ENCODE measurements around the gene HBA1.
"Not testable (repeated sequence)": the region's sequence is repeated elsewhere in the genome, so short reads cannot be mapped to it uniquely, and the experiment has no call there.

GRCh38 chr16:163139-163538 is 13.3 kb upstream of the HBA1 start:
- TF ChIP-seq, protein P1, sequence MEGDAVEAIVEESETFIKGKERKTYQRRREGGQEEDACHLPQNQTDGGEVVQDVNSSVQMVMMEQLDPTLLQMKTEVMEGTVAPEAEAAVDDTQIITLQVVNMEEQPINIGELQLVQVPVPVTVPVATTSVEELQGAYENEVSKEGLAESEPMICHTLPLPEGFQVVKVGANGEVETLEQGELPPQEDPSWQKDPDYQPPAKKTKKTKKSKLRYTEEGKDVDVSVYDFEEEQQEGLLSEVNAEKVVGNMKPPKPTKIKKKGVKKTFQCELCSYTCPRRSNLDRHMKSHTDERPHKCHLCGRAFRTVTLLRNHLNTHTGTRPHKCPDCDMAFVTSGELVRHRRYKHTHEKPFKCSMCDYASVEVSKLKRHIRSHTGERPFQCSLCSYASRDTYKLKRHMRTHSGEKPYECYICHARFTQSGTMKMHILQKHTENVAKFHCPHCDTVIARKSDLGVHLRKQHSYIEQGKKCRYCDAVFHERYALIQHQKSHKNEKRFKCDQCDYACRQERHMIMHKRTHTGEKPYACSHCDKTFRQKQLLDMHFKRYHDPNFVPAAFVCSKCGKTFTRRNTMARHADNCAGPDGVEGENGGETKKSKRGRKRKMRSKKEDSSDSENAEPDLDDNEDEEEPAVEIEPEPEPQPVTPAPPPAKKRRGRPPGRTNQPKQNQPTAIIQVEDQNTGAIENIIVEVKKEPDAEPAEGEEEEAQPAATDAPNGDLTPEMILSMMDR (IDR thresholded peaks at IDR 0.05), result not testable (repeated sequence)
- not testable (repeated sequence) for TF ChIP-seq POLR2AphosphoS5 (IDR thresholded peaks at IDR 0.05); POLR2A (IDR thresholded peaks at IDR 0.05; ENCODE audit: low read depth); EP300 (IDR thresholded peaks at IDR 0.05)
